Loucy (cell line): Measurements from ENCODE around the gene NPDC1.
A peak's percentile ranks its signal among the peaks of the same experiment; 100 is the strongest.

Experiments
- H2AFZ ChIP-seq: fragments of 200-600 bp; sonication (generic); 2 replicates; pipeline ENCODE4 v1.6.0; 2016; ENCODE audit warnings: antibody characterized with exemption, mild to moderate bottlenecking, low read length, moderate library complexity
- H3F3A ChIP-seq: fragments of 200-600 bp; 2 replicates; pipeline ENCODE4 v1.6.0; 2016; ENCODE audit warnings: antibody characterized with exemption, low read depth, mild to moderate bottlenecking
- H3K27me3 ChIP-seq: fragments of 200-600 bp; sonication (generic); 2 replicates; pipeline ENCODE4 v1.6.1; 2014; ENCODE audit warnings: low read length, mild to moderate bottlenecking; ENCODE audit not compliant: insufficient read depth, poor library complexity, severe bottlenecking
- H3K36me3 ChIP-seq: fragments of 200-600 bp; sonication (generic); 2 replicates; pipeline ENCODE4 v1.6.1; 2016; ENCODE audit warnings: low read length; ENCODE audit not compliant: insufficient read depth
- H3K4me1 ChIP-seq: fragments of 200-600 bp; sonication (generic); 2 replicates; pipeline ENCODE4 v1.5.1; 2014; ENCODE audit warnings: low read length, mild to moderate bottlenecking; ENCODE audit not compliant: insufficient read depth, poor library complexity, severe bottlenecking
- H3K4me2 ChIP-seq: fragments of 200-600 bp; sonication (generic); 2 replicates; pipeline ENCODE4 v1.6.0; 2014; ENCODE audit warnings: antibody characterized with exemption, low read length, low read depth, mild to moderate bottlenecking; ENCODE audit not compliant: poor library complexity, severe bottlenecking
- H3K4me3 ChIP-seq: fragments of 200-600 bp; sonication (generic); 2 replicates; pipeline ENCODE4 v1.5.1; 2014; ENCODE audit warnings: low read length, mild to moderate bottlenecking, mixed read lengths; ENCODE audit not compliant: poor library complexity, severe bottlenecking
- H3K79me2 ChIP-seq: fragments of 200-600 bp; sonication (generic); 2 replicates; pipeline ENCODE4 v1.6.1; 2014; ENCODE audit warnings: low read length; ENCODE audit not compliant: insufficient read depth
- H3K9ac ChIP-seq: fragments of 200-600 bp; sonication (generic); 2 replicates; pipeline ENCODE4 v1.6.0; 2014; ENCODE audit warnings: mild to moderate bottlenecking, low read depth, low read length, moderate library complexity; ENCODE audit not compliant: poor library complexity, severe bottlenecking
- H3K9me2 ChIP-seq: fragments of 200-600 bp; sonication (generic); replicated peaks from 2 replicates; pipeline ENCODE4 v1.6.1; 2016; ENCODE audit warnings: low read depth, low read length, mixed read lengths
- H3K9me3 ChIP-seq: fragments of 200-600 bp; sonication (generic); 2 replicates; pipeline ENCODE4 v1.6.1; 2014; ENCODE audit warnings: mild to moderate bottlenecking, antibody characterized with exemption, low read length, low read depth; ENCODE audit not compliant: insufficient read depth
- H4K20me1 ChIP-seq: fragments of 200-600 bp; sonication (generic); 2 replicates; pipeline ENCODE4 v1.6.0; 2014; ENCODE audit warnings: antibody characterized with exemption, low read length, mild to moderate bottlenecking; ENCODE audit not compliant: insufficient read depth, poor library complexity, severe bottlenecking
- CTCF ChIP-seq: fragments of 200-600 bp; sonication (generic); conservative IDR thresholded peaks from 2 replicates; pipeline ENCODE4 v1.5.1; 2014; ENCODE audit warnings: mild to moderate bottlenecking, antibody characterized with exemption, low read length
- EZH2phosphoT487 ChIP-seq: fragments of 200-600 bp; IDR thresholded peaks from 2 replicates; pipeline ENCODE4 v1.6.1; 2018; ENCODE audit warnings: antibody characterized with exemption, mild to moderate bottlenecking, moderate library complexity, borderline replicate concordance

The NPDC1 gene

DNA sequence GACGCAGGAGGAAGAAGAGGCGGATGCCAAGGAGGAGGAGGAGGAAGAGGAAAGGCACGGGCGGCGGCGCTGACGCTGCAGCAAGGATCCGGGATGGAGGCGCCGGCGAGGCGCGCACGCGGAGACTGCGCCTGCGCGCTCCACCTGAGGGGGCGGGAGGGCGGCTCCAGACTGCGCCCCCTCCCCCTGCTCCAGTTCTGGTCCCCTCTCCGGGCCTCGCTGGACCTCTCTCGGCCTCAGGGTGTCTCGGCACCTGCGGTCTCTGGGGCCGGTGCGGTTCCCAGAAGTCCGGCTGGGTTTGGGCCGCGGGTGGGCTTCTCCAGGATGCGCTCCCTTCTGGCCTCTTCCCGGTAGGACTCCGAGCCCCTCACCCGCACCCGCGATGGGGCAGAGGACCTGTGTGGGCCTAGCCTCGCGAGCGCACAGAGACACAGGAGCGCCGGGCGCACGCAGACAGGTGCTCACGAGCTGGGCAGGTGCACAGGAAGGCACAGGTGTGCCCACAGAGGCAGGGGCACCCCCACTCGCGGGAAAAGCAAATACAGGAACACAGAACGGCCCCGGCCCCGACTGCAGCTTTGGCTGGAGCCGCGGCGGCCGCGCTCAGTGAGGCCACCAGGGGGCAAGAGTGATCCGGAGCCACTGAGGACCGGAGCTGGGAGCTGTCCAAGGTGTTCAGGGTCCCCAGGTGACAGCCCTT lies at the start of gene NPDC1:
Gene NPDC1 (minus strand): TSS at position 90 of the 700 bp plus-strand sequence. CDS start 188 bp downstream, outside the sequence.
- peak within 1 kb of the TSS; percentile 70 for H3K9ac ChIP-seq
- H3K36me3 ChIP-seq = no peaks in the 10 kb centered on the region
- H3F3A ChIP-seq = no peaks in the 10 kb centered on the region
- peaks cover 21% of the 10 kb centered on the region; the same call in 1 of the 2 replicates for H3K79me2 ChIP-seq
- H3K4me1 ChIP-seq = peaks cover 24% of the 10 kb centered on the region
- no peaks in the 10 kb centered on the region for H3K9me3 ChIP-seq
- H3K9me2 ChIP-seq = no peaks in the 10 kb centered on the region
- H4K20me1 ChIP-seq = peaks cover 23% of the 10 kb centered on the region
- peak within 1 kb of the TSS; percentile 89 for H3K4me2 ChIP-seq
- H3K27me3 ChIP-seq = no peaks in the 10 kb centered on the region
- peak within 1 kb of the TSS; percentile 85 for H2AFZ ChIP-seq
- H3K4me3 ChIP-seq = peak within 1 kb of the TSS; percentile 82
- TF ChIP-seq CTCF = peak; percentile 83
- TF ChIP-seq EZH2phosphoT487 = no peak

DNA sequence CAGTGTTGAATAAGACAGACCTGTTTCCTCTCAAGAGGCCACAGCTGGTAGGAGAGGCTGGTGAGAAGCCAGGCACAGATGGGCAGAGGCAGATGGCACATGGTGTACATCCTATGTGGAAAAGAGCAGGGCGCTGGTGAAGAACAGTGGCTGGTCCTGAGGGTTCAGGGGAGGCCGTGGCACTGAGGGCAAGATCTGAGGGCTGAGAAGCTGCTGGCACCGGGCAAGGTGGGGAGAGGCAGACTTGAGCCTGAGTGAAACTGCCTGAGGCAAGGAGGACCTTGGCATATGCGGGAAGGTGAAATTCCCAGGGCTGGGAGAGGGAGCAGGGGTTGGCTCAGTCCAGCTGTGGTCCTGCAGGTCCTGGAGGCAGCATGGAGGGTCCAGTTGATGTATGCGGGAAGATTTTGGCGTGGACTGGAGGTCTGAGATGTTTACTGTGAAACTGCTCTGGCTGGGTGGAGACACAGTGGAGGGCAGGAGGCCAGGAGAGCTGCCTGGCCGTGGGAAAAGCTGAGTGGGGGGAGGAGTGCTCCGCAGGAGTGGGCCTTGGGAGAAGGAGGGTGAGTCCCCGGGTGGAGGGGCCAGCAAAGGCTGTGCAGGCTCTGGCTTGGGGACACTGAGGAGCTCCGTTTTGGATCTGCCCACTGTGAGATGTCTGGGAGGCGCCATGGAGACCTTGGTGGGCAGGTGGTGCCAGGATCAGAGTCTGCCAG lies 43.4 kb upstream of the NPDC1 start:
- no peaks in the 10 kb centered on the region for H3K9me3 ChIP-seq
- peak overlapping the region; percentile 48 for H3K9ac ChIP-seq
- H2AFZ ChIP-seq = no peak overlapping the region
- peak overlapping the region; percentile 88 for H3K4me3 ChIP-seq
- H3K36me3 ChIP-seq = no peaks in the 10 kb centered on the region
- H4K20me1 ChIP-seq = no peaks in the 10 kb centered on the region
- peak overlapping the region; percentile 85 for H3K4me2 ChIP-seq
- peaks cover 39% of the 10 kb centered on the region for H3K79me2 ChIP-seq
- peaks cover 20% of the 10 kb centered on the region for H3K4me1 ChIP-seq
- no peaks in the 10 kb centered on the region for H3K9me2 ChIP-seq
- no peaks in the 10 kb centered on the region for H3K27me3 ChIP-seq
- TF ChIP-seq CTCF (no peak), EZH2phosphoT487 (no peak)
- no peaks in the 10 kb centered on the region for H3F3A ChIP-seq

- H3K4me2 ChIP-seq = peak overlapping the region; percentile 85
- no peaks in the 10 kb centered on the region for H4K20me1 ChIP-seq
- peaks cover 20% of the 10 kb centered on the region for H3K4me1 ChIP-seq
- peak overlapping the region; percentile 88 for H3K4me3 ChIP-seq
- H3F3A ChIP-seq = no peaks in the 10 kb centered on the region
- H3K9ac ChIP-seq = peak overlapping the region; percentile 92
- no peak overlapping the region for H2AFZ ChIP-seq
- peaks cover 39% of the 10 kb centered on the region for H3K79me2 ChIP-seq
- H3K9me3 ChIP-seq = no peaks in the 10 kb centered on the region
- no peaks in the 10 kb centered on the region for H3K36me3 ChIP-seq
- H3K27me3 ChIP-seq = no peaks in the 10 kb centered on the region
- no peaks in the 10 kb centered on the region for H3K9me2 ChIP-seq
- TF ChIP-seq CTCF = no peak
- no peak for TF ChIP-seq EZH2phosphoT487
These were observed 42.1 kb upstream of the NPDC1 start for GRCh38 chr9:137088121-137088520.
